GM23338 (cell line): Measurements from ENCODE around the gene CCDC149. TPM values are rescaled to one million over a fixed set of nuclear protein-coding genes. Genes with fewer than 3 reads are reported as not detected.

Source experiments
- ATAC-seq: fragments of 200-7000 bp; cut with Tn5 transposase; 3 replicates; pipeline ENCODE4 v1.9.1; 2020
- DNase-seq: peaks from one replicate; pipeline ENCODE4 v3.0.0-alpha.2; 2015; ENCODE audit warnings: low spot score
- H2AFZ ChIP-seq: fragments of 200-600 bp; sonication (generic); 2 replicates; pipeline ENCODE4 v1.8.0; 2016; ENCODE audit warnings: antibody characterized with exemption, mild to moderate bottlenecking, moderate library complexity
- H3F3A ChIP-seq: fragments of 200-600 bp; sonication (generic); replicated peaks from 2 replicates; pipeline ENCODE4 v1.8.0; 2017; ENCODE audit warnings: antibody characterized with exemption, mixed run types, low read depth
- H3K27ac ChIP-seq: fragments of 200-600 bp; sonication (generic); 2 replicates; pipeline ENCODE4 v1.6.1; 2016; ENCODE audit warnings: low read depth
- H3K27me3 ChIP-seq: fragments of 200-600 bp; sonication (generic); 2 replicates; pipeline ENCODE4 v1.8.0; 2016; ENCODE audit warnings: mild to moderate bottlenecking, mixed run types, moderate library complexity; ENCODE audit not compliant: insufficient read depth
- H3K36me3 ChIP-seq: fragments of 200-600 bp; sonication (generic); 2 replicates; pipeline ENCODE4 v1.8.0; 2016; ENCODE audit warnings: mild to moderate bottlenecking; ENCODE audit not compliant: insufficient read depth
- H3K4me1 ChIP-seq: fragments of 200-600 bp; sonication (generic); 2 replicates; pipeline ENCODE4 v1.8.0; 2016; ENCODE audit warnings: mild to moderate bottlenecking, moderate library complexity; ENCODE audit not compliant: insufficient read depth
- H3K4me2 ChIP-seq: fragments of 200-600 bp; sonication (generic); 2 replicates; pipeline ENCODE4 v1.7.1; 2017; ENCODE audit warnings: mixed run types
- H3K4me3 ChIP-seq: fragments of 200-600 bp; sonication (generic); 2 replicates; pipeline ENCODE4 v1.6.1; 2016; ENCODE audit warnings: mixed run types
- H3K79me2 ChIP-seq: fragments of 200-600 bp; sonication (generic); replicated peaks from 2 replicates; pipeline ENCODE4 v1.8.0; 2017; ENCODE audit warnings: mild to moderate bottlenecking; ENCODE audit not compliant: insufficient read depth
- H3K9me2 ChIP-seq: fragments of 200-600 bp; sonication (generic); 2 replicates; pipeline ENCODE4 v1.8.0; 2017; ENCODE audit not compliant: insufficient read depth
- H4K20me1 ChIP-seq: fragments of 200-600 bp; sonication (generic); replicated peaks from 2 replicates; pipeline ENCODE4 v1.8.0; 2017; ENCODE audit warnings: mild to moderate bottlenecking; ENCODE audit not compliant: insufficient read depth
- H3K27ac Mint-ChIP-seq: 2 replicates; pipeline ENCODE4 v1.8.0; 2020; ENCODE audit warnings: inconsistent platforms, mild to moderate bottlenecking, moderate library complexity, mixed read lengths
- H3K27me3 Mint-ChIP-seq: 3 replicates; pipeline ENCODE4 v1.8.0; 2022; ENCODE audit warnings: low read depth, mild to moderate bottlenecking, moderate library complexity, mixed read lengths, inconsistent platforms; ENCODE audit not compliant: insufficient read depth, poor library complexity
- H3K36me3 Mint-ChIP-seq: 3 replicates; pipeline ENCODE4 v1.8.0; 2021; ENCODE audit warnings: low read depth, mild to moderate bottlenecking, inconsistent platforms, moderate library complexity, mixed read lengths
- H3K4me1 Mint-ChIP-seq: 3 replicates; pipeline ENCODE4 v1.8.0; 2020; ENCODE audit warnings: mild to moderate bottlenecking, inconsistent platforms, mixed read lengths
- H3K4me3 Mint-ChIP-seq: 3 replicates; pipeline ENCODE4 v1.8.0; 2021; ENCODE audit warnings: moderate library complexity, mild to moderate bottlenecking, inconsistent platforms, mixed read lengths
- H3K9me3 Mint-ChIP-seq: 3 replicates; pipeline ENCODE4 v1.8.0; 2020; ENCODE audit warnings: moderate library complexity, mild to moderate bottlenecking, inconsistent platforms, mixed read lengths
- CREB1 ChIP-seq: fragments of 250-450 bp; sonication (Bioruptor Pico); IDR thresholded peaks from 2 replicates; pipeline ENCODE4 v1.5.0; 2020; ENCODE audit warnings: low read depth, mild to moderate bottlenecking, moderate library complexity
- CTCF ChIP-seq, 2 experiments: fragments of 200-600 bp in 1 of 2; sonication (generic) in 1 of 2; conservative IDR thresholded peaks; 2 replicates each; pipeline versions ENCODE4 v1.5.1 to v1.6.1; 2016 to 2017; ENCODE audit warnings: antibody characterized with exemption in 2 of 2, low read depth in 2 of 2, mild to moderate bottlenecking in 2 of 2, moderate library complexity in 1 of 2
- ETS1 ChIP-seq: IDR thresholded peaks from 2 replicates; pipeline ENCODE4 v1.6.1; 2016; ENCODE audit warnings: antibody characterized with exemption
- EZH2 ChIP-seq: fragments of 200-600 bp; sonication (generic); IDR thresholded peaks from one replicate; pipeline ENCODE4 v1.8.0; 2017; ENCODE audit warnings: antibody characterized with exemption, mild to moderate bottlenecking, low read depth; ENCODE audit not compliant: unreplicated experiment
- EZH2phosphoT487 ChIP-seq: fragments of 200-600 bp; sonication (generic); IDR thresholded peaks from one replicate; pipeline ENCODE4 v1.8.1; 2018; ENCODE audit warnings: antibody characterized with exemption; ENCODE audit not compliant: unreplicated experiment
- JUNB ChIP-seq: IDR thresholded peaks from one replicate; pipeline ENCODE4 v1.6.1; 2016; ENCODE audit warnings: antibody characterized with exemption; ENCODE audit not compliant: unreplicated experiment
- NANOG ChIP-seq: IDR thresholded peaks from 2 replicates; pipeline ENCODE4 v1.6.1; 2016; ENCODE audit warnings: antibody characterized with exemption, borderline replicate concordance
- POLR2AphosphoS5 ChIP-seq: IDR thresholded peaks from 2 replicates; pipeline ENCODE4 v1.6.1; 2016; ENCODE audit warnings: antibody characterized with exemption, low read depth
- REST ChIP-seq: IDR thresholded peaks from one replicate; pipeline ENCODE4 v1.6.1; 2018; ENCODE audit warnings: antibody characterized with exemption; ENCODE audit not compliant: unreplicated experiment
- STAT1 ChIP-seq: IDR thresholded peaks from one replicate; pipeline ENCODE4 v1.6.1; 2016; ENCODE audit warnings: antibody characterized with exemption; ENCODE audit not compliant: unreplicated experiment
- ZNF114 ChIP-seq: fragments of 250-450 bp; sonication (Bioruptor Pico); IDR thresholded peaks from 2 replicates; pipeline ENCODE4 v1.5.0; 2020; ENCODE audit warnings: mild to moderate bottlenecking, moderate library complexity
- ZNF331 ChIP-seq: fragments of 250-450 bp; sonication (Bioruptor Pico); IDR thresholded peaks from 2 replicates; pipeline ENCODE4 v1.5.0; 2020; ENCODE audit warnings: low read depth, mild to moderate bottlenecking, moderate library complexity
- ZNF462 ChIP-seq: fragments of 250-450 bp; sonication (Bioruptor Pico); IDR thresholded peaks from 2 replicates; pipeline ENCODE4 v1.5.0; 2020; ENCODE audit warnings: mild to moderate bottlenecking, moderate library complexity
- polyA plus RNA-seq: library from polyadenylated mRNA; unstranded; fragments of >200 nt; fragmentation: Nextera tagmentation; extraction: Ambion mirVana; gene quantifications from 2 replicates; pipeline ENCODE4 v1.2.1, GENCODE V29; 2016
- total RNA-seq: library from RNA; depleted of rRNA; stranded (reverse); fragments of >200 nt; shearing (Covaris generic); gene quantifications from 2 replicates; pipeline ENCODE4 v1.2.3, GENCODE V29; 2014

The CCDC149 gene
- total and polyA plus RNA-seq, 2 experiments from 2014 or later = 2.6 to 6.4 TPM

- H3K27me3 ChIP-seq = no peaks in the 10 kb centered on the region
- no peak overlapping the region for H3K4me2 ChIP-seq
- no peaks in the 10 kb centered on the region for H4K20me1 ChIP-seq
- Mint-ChIP-seq H3K36me3 (no peaks in the 10 kb centered on the region; the same call in 2 of the 3 replicates), H3K27me3 (no peaks in the 10 kb centered on the region), H3K27ac (no peak overlapping the region), H3K9me3 (no peaks in the 10 kb centered on the region; the same call in 2 of the 3 replicates), H3K4me3 (no peak overlapping the region), H3K4me1 (peaks cover 20% of the 10 kb centered on the region)
- DNase-seq (no peak), ATAC-seq (no peak)
- no peak overlapping the region for H3K27ac ChIP-seq
- no peaks in the 10 kb centered on the region; the same call in 1 of the 2 replicates for H3K4me1 ChIP-seq
- H3K4me3 ChIP-seq = no peak overlapping the region
- H3F3A ChIP-seq = no peaks in the 10 kb centered on the region
- H3K9me2 ChIP-seq = no peaks in the 10 kb centered on the region
- no peaks in the 10 kb centered on the region for H3K36me3 ChIP-seq
- H2AFZ ChIP-seq = no peak overlapping the region
- TF ChIP-seq NANOG (no peak), POLR2AphosphoS5 (no peak), STAT1 (no peak), EZH2 (no peak), CTCF (conservative IDR thresholded peaks at IDR 0.05; ENCODE audit: low read depth in 2 of 2) (no peak), REST (no peak), JUNB (no peak), ZNF114 (CRISPR knock-in tag) (no peak), ZNF462 (CRISPR knock-in tag) (no peak), ZNF331 (CRISPR knock-in tag) (no peak), CREB1 (no peak), ETS1 (no peak), EZH2phosphoT487 (no peak)
- H3K79me2 ChIP-seq = no peaks in the 10 kb centered on the region
These were observed 66.1 kb downstream of the CCDC149 start for GRCh38 chr4:24846716-24847115.
